Measurements from ENCODE around the gene TUBG2. TPM values are rescaled to one million over a fixed set of nuclear protein-coding genes. Genes with fewer than 3 reads are reported as not detected.

Gene TUBG2
- total RNA-seq, 4 donors from 2014 or later = 19.7 to 57.3 (median 33.7) TPM

- peaks cover 3 to 84% (median 43%) of the 10 kb centered on the region in 3 donors for H3K4me1 ChIP-seq
Observed at GRCh38 chr17:42676424-42677011, 17.4 kb downstream of the TUBG2 start, which contains the start of gene PLEKHH3. PLEKHH3 (minus strand) TSS chr17:42676994; CDS start chr17:42676563, 431 bp downstream.

GRCh38 chr17:42677012-42677857 lies 18.2 kb downstream of the TUBG2 start:
- Histone ChIP-seq H3K36me3 (peaks cover 0 to 15% of the 10 kb centered on the region in 2 donors), H3K4me3 (peak overlapping the region; percentile 81 to 83), H3K4me1 (peaks cover 3 to 85% (median 51%) of the 10 kb centered on the region in 3 donors), H3K27me3 (no peaks in the 10 kb centered on the region), H3K27ac (peak overlapping the region; percentile 94 to 99 (median 98)), H3K9me3 (no peaks in the 10 kb centered on the region)
- WGBS, 2 donors (ENCODE audit: low coverage in 1 of 2) = 0% methylated on average over 7 to 18 of the region's 33 CpGs
- TF ChIP-seq POLR2A (IDR thresholded peaks at IDR 0.05) (no peak), POLR2AphosphoS5 (IDR thresholded peaks at IDR 0.05) (peak; percentile 60)
- ATAC-seq = peak; percentile 89

More at GRCh38 chr17:42676424-42677011, 17.4 kb downstream of the TUBG2 start, which contains the start of gene PLEKHH3:
- Histone ChIP-seq H3K27ac (peak within 1 kb of the TSS; percentile 94 to 99 (median 98)), H3K36me3 (peaks cover 0 to 23% of the 10 kb centered on the region in 2 donors), H3K9me3 (no peaks in the 10 kb centered on the region), H3K4me3 (peak within 1 kb of the TSS; percentile 81 to 83), H3K27me3 (no peaks in the 10 kb centered on the region)
- 0% methylated on average over 2 of the region's 51 CpGs; no CpG with 5 or more reads in 1 of the 2 donors for WGBS, 2 donors (ENCODE audit: low coverage in 1 of 2)
- ATAC-seq = no peak
- peak in 3 of 4 experiments; percentile 37 to 51 (median 42) for TF ChIP-seq CTCF (IDR thresholded peaks at IDR 0.05)
- TF ChIP-seq POLR2A (IDR thresholded peaks at IDR 0.05) = peak; percentile 82 to 83
- TF ChIP-seq EP300 (IDR thresholded peaks at IDR 0.05) = no peak
- no peak for TF ChIP-seq POLR2AphosphoS5 (IDR thresholded peaks at IDR 0.05)

GRCh38 chr17:42677921-42678781 lies 19.1 kb downstream of the TUBG2 start:
- Histone ChIP-seq H3K36me3 (peaks cover 0 to 6% of the 10 kb centered on the region in 2 donors), H3K27ac (peak overlapping the region; percentile 94 to 99 (median 98)), H3K4me3 (peak overlapping the region; percentile 81 to 83), H3K27me3 (no peaks in the 10 kb centered on the region), H3K4me1 (peaks cover 3 to 85% (median 58%) of the 10 kb centered on the region in 3 donors), H3K9me3 (no peaks in the 10 kb centered on the region)
- TF ChIP-seq POLR2A (IDR thresholded peaks at IDR 0.05) (peak in 1 of 2 donors; percentile 57), EP300 (IDR thresholded peaks at IDR 0.05) (no peak), POLR2AphosphoS5 (IDR thresholded peaks at IDR 0.05) (peak; percentile 23)
- ATAC-seq = peak; percentile 41
- 0% methylated on average over 1 to 6 of the region's 53 CpGs for WGBS, 2 donors (ENCODE audit: low coverage in 1 of 2)

- no peak for ATAC-seq
- 0% methylated on average over 3 of the region's 18 CpGs for WGBS, 2 donors (ENCODE audit: low coverage in 1 of 2)
- TF ChIP-seq CTCF (IDR thresholded peaks at IDR 0.05) = no peak
- TF ChIP-seq POLR2AphosphoS5 (IDR thresholded peaks at IDR 0.05) = peak; percentile 40
- peak overlapping the region; percentile 23 to 81 for H3K4me3 ChIP-seq
- no peaks in the 10 kb centered on the region for H3K36me3 ChIP-seq
- H3K4me1 ChIP-seq = peaks cover 3 to 85% (median 54%) of the 10 kb centered on the region in 3 donors
- H3K27ac ChIP-seq = peak overlapping the region; percentile 94 to 99 (median 98)
- no peaks in the 10 kb centered on the region for H3K27me3 ChIP-seq
- no peaks in the 10 kb centered on the region for H3K9me3 ChIP-seq
Observed at GRCh38 chr17:42678951-42679491, 19.9 kb downstream of the TUBG2 start.

GRCh38 chr17:42679492-42680330 lies 20.6 kb downstream of the TUBG2 start:
- TF ChIP-seq EP300 (IDR thresholded peaks at IDR 0.05) = no peak
- TF ChIP-seq CTCF (IDR thresholded peaks at IDR 0.05) = peak in 3 of 4 experiments; percentile 97 to 98 (median 97)
- peak in 1 of 2 donors; percentile 33 for TF ChIP-seq POLR2A (IDR thresholded peaks at IDR 0.05)
- TF ChIP-seq POLR2AphosphoS5 (IDR thresholded peaks at IDR 0.05) = peak; percentile 44
- Histone ChIP-seq H3K4me3 (peak overlapping the region; percentile 23 to 81), H3K4me1 (peaks cover 3 to 85% (median 48%) of the 10 kb centered on the region in 3 donors), H3K36me3 (no peaks in the 10 kb centered on the region), H3K27me3 (no peaks in the 10 kb centered on the region), H3K9me3 (no peaks in the 10 kb centered on the region), H3K27ac (peak overlapping the region; percentile 94 to 99 (median 98))
- peak; percentile 38 for ATAC-seq
- no CpG with 5 or more reads among the region's 78 CpGs for WGBS, 2 donors (ENCODE audit: low coverage in 1 of 2)

All from gastroesophageal sphincter (tissue), 4 donors.